ENCODE results near the gene PKD2. TPM values are rescaled to one million over a fixed set of nuclear protein-coding genes. Genes with fewer than 3 reads are reported as not detected.

PKD2 gene
- total and polyA plus RNA-seq, 12 donors: 6.5 to 21.5 (median 14.4) TPM

- no peak overlapping the region for H3K4me3 ChIP-seq
- DNase-seq (peak in 1 of 2 donors; percentile 29), ATAC-seq (peak; percentile 51 to 81 (median 74))
- H3K4me1 ChIP-seq: peaks cover 0 to 6% (median 0%) of the 10 kb centered on the region in 9 donors
- WGBS, 2 donors: 94 to 97% methylated on average over 2 to 3 of the region's 3 CpGs
- TF ChIP-seq, protein P1, sequence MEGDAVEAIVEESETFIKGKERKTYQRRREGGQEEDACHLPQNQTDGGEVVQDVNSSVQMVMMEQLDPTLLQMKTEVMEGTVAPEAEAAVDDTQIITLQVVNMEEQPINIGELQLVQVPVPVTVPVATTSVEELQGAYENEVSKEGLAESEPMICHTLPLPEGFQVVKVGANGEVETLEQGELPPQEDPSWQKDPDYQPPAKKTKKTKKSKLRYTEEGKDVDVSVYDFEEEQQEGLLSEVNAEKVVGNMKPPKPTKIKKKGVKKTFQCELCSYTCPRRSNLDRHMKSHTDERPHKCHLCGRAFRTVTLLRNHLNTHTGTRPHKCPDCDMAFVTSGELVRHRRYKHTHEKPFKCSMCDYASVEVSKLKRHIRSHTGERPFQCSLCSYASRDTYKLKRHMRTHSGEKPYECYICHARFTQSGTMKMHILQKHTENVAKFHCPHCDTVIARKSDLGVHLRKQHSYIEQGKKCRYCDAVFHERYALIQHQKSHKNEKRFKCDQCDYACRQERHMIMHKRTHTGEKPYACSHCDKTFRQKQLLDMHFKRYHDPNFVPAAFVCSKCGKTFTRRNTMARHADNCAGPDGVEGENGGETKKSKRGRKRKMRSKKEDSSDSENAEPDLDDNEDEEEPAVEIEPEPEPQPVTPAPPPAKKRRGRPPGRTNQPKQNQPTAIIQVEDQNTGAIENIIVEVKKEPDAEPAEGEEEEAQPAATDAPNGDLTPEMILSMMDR (IDR thresholded peaks at IDR 0.05): peak in 6 of 9 donors; percentile 28 to 52 (median 43)
- no peaks in the 10 kb centered on the region for H3K9me3 ChIP-seq
- intact Hi-C loops (cut with DNase I): loop anchor here in 1 of 10 donors (5.0 kb wide), 1 partner anchor 217 kb away; no protein-coding TSS in a partner anchor
- H3K36me3 ChIP-seq: peaks cover 0 to 99% (median 40%) of the 10 kb centered on the region in 9 donors
- no peak overlapping the region for H3K27ac ChIP-seq
- no peaks in the 10 kb centered on the region for H3K27me3 ChIP-seq
These were observed 47.5 kb downstream of the PKD2 start for GRCh38 chr4:88054901-88055300.

DNA sequence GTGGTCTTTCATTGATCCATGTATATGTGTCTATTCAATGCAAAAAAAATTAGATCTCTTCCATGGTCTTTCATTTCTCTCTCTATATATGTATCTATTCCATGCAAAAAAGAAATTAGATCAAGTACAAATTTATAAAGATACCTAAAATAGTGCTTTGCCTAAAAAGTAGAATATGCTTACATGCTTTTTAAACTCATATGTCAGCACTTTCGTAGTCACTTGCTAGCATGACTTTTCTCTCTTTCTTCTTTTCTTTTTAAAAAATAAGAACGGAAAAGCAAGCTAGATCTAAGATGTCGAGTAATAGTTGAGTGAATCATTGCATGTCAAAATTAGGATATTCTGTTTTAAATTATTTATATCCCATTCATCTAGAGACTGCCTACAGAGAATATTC, 50.9 kb downstream of the PKD2 start:
- intact Hi-C loops (cut with DNase I): no loop called here
- 96% methylated on average over 3 of the region's 3 CpGs for WGBS, 2 donors
- H3K9me3 ChIP-seq: no peaks in the 10 kb centered on the region
- no peak overlapping the region for H3K4me3 ChIP-seq
- peaks cover 0 to 96% (median 21%) of the 10 kb centered on the region in 9 donors for H3K36me3 ChIP-seq
- no peak for DNase-seq
- TF ChIP-seq, protein P1 (IDR thresholded peaks at IDR 0.05): no peak
- no peaks in the 10 kb centered on the region for H3K27me3 ChIP-seq
- H3K4me1 ChIP-seq: peaks cover 0 to 8% (median 0%) of the 10 kb centered on the region in 9 donors
- ATAC-seq: no peak
- H3K27ac ChIP-seq: no peak overlapping the region

DNA sequence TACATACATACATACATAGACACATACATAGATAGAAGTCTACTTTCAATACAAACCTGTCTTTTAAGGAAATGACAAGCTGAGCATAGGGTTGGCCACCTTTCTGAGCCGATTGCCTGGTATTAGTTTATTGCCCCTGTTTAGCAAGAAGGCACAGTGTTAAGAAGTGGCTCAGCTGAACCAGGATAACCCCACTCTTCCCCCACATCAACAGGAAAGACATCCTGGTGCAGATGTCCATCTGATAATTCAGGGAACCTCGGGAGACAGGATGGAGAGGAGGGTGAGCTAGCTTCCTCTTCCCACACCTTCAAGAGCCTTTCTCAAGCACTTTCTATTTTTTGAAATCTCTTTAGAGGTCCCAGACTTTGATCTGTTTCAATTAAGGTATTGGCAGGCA, 52.3 kb downstream of the PKD2 start:
- H3K4me3 ChIP-seq: no peak overlapping the region
- no peak for DNase-seq
- ATAC-seq: no peak
- no peaks in the 10 kb centered on the region for H3K27me3 ChIP-seq
- peaks cover 0 to 8% (median 0%) of the 10 kb centered on the region in 9 donors for H3K4me1 ChIP-seq
- TF ChIP-seq, protein P1 (IDR thresholded peaks at IDR 0.05): no peak
- intact Hi-C loops (cut with DNase I): no loop called here
- no peaks in the 10 kb centered on the region for H3K9me3 ChIP-seq
- 48 to 49% methylated on average over 2 of the region's 2 CpGs for WGBS, 2 donors
- H3K27ac ChIP-seq: no peak overlapping the region
- H3K36me3 ChIP-seq: peaks cover 0 to 96% (median 19%) of the 10 kb centered on the region in 9 donors

GRCh38 chr4:88060431-88060830, 53.0 kb downstream of the PKD2 start:
- intact Hi-C loops (cut with DNase I): no loop called here
- no peak for ATAC-seq
- TF ChIP-seq, protein P1 (IDR thresholded peaks at IDR 0.05): no peak
- DNase-seq: no peak
- WGBS, 2 donors: 85 to 93% methylated on average over 2 of the region's 2 CpGs
- H3K4me3 ChIP-seq: no peak overlapping the region
- H3K27me3 ChIP-seq: no peaks in the 10 kb centered on the region
- no peak overlapping the region for H3K27ac ChIP-seq
- peaks cover 0 to 8% (median 0%) of the 10 kb centered on the region in 9 donors for H3K4me1 ChIP-seq
- H3K9me3 ChIP-seq: no peaks in the 10 kb centered on the region
- H3K36me3 ChIP-seq: peaks cover 0 to 96% (median 19%) of the 10 kb centered on the region in 9 donors
